Stomach smooth muscle (tissue), 2 donors: Measurements from ENCODE around the gene CLASRP.

Source experiments
- H3K27ac ChIP-seq: one replicate; pipeline ENCODE4 v1.7.0; 2013; ENCODE audit warnings: mild to moderate bottlenecking, low read length, inconsistent platforms
- H3K27me3 ChIP-seq, 2 donors: one replicate each; pipeline ENCODE4 v1.7.0; 2013; ENCODE audit warnings: low read length in 2 of 2; ENCODE audit not compliant: insufficient read depth in 2 of 2, control insufficient read depth in 1 of 2
- H3K36me3 ChIP-seq, 2 donors: one replicate each; pipeline ENCODE4 v1.7.0; 2013; ENCODE audit warnings: low read length in 2 of 2; ENCODE audit not compliant: control insufficient read depth in 2 of 2, insufficient read depth in 2 of 2
- H3K4me1 ChIP-seq: one replicate; pipeline ENCODE4 v1.7.0; 2013; ENCODE audit warnings: low read length; ENCODE audit not compliant: control insufficient read depth, insufficient read depth
- H3K4me3 ChIP-seq, 2 donors: one replicate each; pipeline ENCODE4 v1.7.0; 2013; ENCODE audit warnings: low read length in 2 of 2
- H3K9ac ChIP-seq, 2 donors: one replicate each; pipeline ENCODE4 v1.7.0; 2013; ENCODE audit warnings: low read length in 2 of 2, mild to moderate bottlenecking in 1 of 2
- H3K9me3 ChIP-seq, 2 donors: one replicate each; pipeline ENCODE4 v1.7.0; 2013; ENCODE audit warnings: low read length in 2 of 2; ENCODE audit not compliant: control insufficient read depth in 2 of 2
- donor health status: healthy.
- donor health status: Pancreatic carcinoma.

The CLASRP gene

DNA sequence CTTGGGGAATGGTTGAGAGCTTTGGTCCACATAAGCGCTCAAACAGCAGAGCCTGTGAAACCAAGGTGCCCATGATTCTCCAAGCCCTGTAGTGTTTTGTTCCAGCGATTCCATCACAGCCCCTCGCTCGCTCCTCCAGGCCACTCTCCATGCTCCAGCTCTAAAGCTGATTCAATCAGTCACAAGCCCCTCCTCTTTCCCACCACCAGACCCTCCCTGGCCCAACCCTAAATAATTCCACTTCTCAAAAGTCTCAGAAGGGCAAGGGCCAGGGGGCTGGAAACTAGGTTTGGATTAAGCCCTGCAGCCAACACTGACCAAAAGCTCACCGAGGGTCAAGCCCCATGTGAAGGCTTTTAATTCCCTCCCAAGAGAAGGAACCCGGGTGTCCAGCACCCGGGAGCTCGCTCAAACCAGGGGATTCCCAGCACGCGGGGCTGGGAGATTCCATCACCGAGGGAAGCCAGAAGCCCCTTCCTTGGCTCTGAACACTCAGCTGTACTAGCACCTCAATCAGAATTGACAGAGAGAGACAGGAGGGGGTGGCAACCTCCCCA is 36.0 kb downstream of the CLASRP start:
- H3K27ac ChIP-seq, result no peak overlapping the region

DNA sequence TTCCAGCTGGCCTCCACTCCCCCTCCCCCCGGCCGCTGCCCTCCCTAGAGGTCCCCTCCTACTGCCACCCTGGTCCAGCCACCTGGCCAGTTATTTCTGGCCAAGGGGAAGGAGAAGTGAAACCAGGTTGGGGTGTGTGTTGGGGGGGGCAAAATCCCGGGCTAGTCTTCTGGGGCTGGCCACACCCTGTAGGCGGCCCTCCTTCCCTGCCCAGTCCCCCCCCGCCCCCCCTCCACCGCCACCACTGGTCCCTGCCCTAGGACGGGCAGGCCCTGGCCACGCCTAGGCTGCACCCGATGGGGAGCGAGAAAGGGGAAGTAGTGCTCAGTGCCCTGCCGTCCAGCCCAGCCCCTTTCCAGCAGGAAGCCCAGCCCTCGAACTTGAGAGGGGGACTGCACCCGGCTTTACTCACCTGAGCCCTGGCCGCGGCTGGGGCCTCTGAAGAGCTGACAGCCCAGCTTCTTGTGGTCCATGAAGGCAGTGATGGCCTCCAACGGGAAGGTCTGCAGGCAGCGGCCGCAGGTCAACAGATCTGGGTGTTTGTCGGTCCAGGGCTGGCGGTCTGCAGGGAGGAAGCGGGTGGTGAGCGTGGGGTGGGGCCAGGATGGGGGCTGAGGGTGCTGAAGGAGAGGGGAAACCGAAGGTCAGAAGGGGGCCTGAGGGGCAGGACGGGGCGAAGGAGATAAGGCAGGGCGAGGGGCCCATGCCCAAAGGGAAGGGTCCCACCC is 36.6 kb downstream of the CLASRP start:
- H3K27ac ChIP-seq, result no peak overlapping the region
- H3K27me3 ChIP-seq, result no peaks in the 10 kb centered on the region
- H3K9me3 ChIP-seq, result no peaks in the 10 kb centered on the region
- H3K4me3 ChIP-seq, result peak overlapping the region in 1 of 2 donors; percentile 67
- peaks cover under 1 to 7% of the 10 kb centered on the region in 2 donors for H3K36me3 ChIP-seq
- H3K9ac ChIP-seq, result no peak overlapping the region
- peaks cover 27% of the 10 kb centered on the region for H3K4me1 ChIP-seq

More for the DNA sequence above, 36.0 kb downstream of the CLASRP start:
- H3K4me3 ChIP-seq, result no peak overlapping the region
- peaks cover 21% of the 10 kb centered on the region for H3K4me1 ChIP-seq
- no peaks in the 10 kb centered on the region for H3K27me3 ChIP-seq
- H3K9me3 ChIP-seq, result no peaks in the 10 kb centered on the region
- H3K36me3 ChIP-seq, result peaks cover 6 to 13% of the 10 kb centered on the region in 2 donors
- no peak overlapping the region for H3K9ac ChIP-seq

DNA sequence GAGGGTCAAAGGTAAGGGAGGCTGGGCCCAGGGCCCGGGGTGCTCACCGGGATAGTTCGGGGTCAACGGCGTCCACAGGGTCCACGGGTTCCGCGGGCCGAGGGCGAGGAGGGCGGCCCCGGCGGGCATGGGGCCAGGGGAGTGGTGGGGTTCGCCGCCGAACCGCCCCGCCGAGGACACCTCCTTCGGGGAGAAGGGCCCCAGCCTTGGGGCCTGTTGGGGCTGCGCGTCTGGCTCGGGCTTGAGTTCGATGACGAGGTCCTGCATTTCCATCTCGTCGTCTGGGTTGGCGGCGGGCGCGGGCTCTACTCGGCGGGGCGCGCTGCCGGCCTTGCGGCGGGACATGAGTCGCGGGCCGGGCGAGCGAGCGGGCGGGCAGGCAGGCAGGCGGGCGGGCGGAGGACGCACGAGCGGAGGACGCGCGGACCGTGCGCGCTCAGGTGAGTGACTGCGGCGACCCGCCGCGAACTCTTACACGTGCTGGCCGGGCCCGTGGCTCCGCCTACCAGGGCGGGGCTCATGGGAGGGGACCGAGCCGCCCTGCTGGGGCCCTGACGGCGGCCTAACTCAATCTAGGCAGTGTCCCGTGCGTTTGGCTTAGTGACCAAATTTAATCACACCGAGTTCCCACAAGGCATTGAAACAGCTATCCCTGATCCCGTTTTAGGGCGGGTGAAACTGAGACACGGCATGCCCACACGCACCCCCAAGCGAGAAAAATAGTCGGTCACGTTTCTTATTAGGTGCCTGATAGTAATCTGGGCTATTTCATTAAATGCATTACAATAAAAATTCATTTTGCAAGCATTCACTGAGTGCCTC is 37.4 kb downstream of the CLASRP start, which contains the start of gene ZNF296:
ZNF296 (minus strand) TSS at position 450 of the 822 bp plus-strand sequence; CDS start at position 345, 105 bp downstream.
- no peaks in the 10 kb centered on the region for H3K27me3 ChIP-seq
- peak within 1 kb of the TSS; percentile 57 to 67 for H3K4me3 ChIP-seq
- peak within 1 kb of the TSS; percentile 11 for H3K27ac ChIP-seq
- H3K9me3 ChIP-seq, result no peaks in the 10 kb centered on the region
- peaks cover 0 to 2% of the 10 kb centered on the region in 2 donors for H3K36me3 ChIP-seq
- peak within 1 kb of the TSS in 1 of 2 donors; percentile 46 for H3K9ac ChIP-seq
- peaks cover 30% of the 10 kb centered on the region for H3K4me1 ChIP-seq

DNA sequence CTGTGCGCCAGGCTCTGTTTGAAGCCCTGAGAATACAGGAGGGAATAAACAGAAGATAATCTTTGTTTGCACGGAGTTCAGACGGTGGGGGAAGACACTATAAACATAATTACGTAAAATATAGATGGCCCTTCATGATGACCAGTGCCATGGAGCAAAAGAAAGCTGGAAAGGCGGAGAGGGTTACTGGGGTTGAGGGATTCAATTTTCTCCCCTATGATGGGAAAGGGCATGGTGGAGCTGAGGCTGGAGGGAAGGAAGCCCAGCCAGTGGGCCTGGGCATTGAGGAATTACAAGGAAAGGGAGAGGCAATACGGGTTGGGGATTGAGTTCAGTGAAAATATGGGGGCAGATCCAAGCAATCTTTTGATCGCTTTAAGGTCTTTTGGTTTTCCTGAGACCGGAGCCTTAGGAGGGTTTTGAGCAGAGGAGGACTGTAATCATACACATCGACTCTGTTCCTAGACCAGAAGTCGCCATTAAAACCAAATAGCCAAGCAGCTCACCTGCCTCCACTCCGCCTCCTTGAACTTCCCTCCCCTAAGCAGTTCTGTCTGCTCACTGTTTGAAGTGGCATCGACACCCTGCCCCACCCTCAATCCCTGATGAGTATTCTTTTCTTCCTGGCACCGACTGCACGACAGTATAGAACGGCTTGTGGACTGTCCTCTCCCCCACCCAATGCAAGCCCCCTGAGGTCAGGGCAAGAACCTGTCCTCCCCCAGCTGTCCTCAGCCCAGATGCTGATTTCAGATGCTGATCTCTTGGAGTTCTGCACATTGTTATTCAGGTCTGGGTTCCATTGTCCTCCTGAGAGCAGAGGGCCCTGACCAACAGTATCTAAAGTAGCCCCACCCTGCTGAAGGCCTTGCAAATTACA is 38.2 kb downstream of the CLASRP start:
- Histone ChIP-seq H3K27ac (peak overlapping the region; percentile 11), H3K4me1 (peaks cover 30% of the 10 kb centered on the region), H3K27me3 (no peaks in the 10 kb centered on the region), H3K4me3 (peak overlapping the region; percentile 57 to 67), H3K9me3 (no peaks in the 10 kb centered on the region), H3K36me3 (peaks cover 3 to 4% of the 10 kb centered on the region in 2 donors), H3K9ac (peak overlapping the region in 1 of 2 donors; percentile 46)

DNA sequence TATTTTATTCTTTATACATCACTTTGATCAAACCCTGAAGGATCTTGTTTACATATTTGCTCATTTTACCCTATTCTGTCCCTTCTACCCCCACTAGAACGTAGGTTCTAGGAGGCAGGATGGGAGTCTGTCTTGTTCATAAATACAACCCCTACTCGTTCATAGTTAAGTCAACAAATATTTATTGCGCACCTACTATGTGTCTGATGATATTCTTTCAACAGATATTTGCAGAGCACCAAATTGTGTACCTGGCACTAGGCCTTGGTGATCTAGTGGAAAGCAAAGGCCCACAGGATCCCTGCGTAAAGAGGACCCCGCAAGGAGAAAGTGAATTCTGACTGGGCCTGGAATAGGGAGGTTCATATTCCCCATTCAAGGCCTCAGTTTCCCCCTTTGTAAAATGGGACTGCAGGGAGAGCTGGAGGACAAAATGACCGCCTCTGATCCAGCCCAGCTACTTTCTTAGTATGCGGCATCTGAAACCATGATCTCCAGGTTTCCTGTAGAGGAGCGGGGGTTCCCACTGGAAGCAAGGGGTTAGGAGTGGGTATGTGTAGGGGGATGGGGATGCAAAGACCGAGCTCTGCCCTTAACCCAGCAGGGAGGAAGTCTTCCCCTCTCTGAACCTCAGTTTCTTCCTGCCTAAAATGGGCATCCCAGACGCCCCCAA is 39.7 kb downstream of the CLASRP start:
- no peaks in the 10 kb centered on the region for H3K27me3 ChIP-seq
- H3K27ac ChIP-seq, result no peak overlapping the region
- peak overlapping the region; percentile 97 to 99 for H3K4me3 ChIP-seq
- H3K9me3 ChIP-seq, result no peaks in the 10 kb centered on the region
- peaks cover 3 to 8% of the 10 kb centered on the region in 2 donors for H3K36me3 ChIP-seq
- peak overlapping the region; percentile 36 to 96 for H3K9ac ChIP-seq
- peaks cover 30% of the 10 kb centered on the region for H3K4me1 ChIP-seq

DNA sequence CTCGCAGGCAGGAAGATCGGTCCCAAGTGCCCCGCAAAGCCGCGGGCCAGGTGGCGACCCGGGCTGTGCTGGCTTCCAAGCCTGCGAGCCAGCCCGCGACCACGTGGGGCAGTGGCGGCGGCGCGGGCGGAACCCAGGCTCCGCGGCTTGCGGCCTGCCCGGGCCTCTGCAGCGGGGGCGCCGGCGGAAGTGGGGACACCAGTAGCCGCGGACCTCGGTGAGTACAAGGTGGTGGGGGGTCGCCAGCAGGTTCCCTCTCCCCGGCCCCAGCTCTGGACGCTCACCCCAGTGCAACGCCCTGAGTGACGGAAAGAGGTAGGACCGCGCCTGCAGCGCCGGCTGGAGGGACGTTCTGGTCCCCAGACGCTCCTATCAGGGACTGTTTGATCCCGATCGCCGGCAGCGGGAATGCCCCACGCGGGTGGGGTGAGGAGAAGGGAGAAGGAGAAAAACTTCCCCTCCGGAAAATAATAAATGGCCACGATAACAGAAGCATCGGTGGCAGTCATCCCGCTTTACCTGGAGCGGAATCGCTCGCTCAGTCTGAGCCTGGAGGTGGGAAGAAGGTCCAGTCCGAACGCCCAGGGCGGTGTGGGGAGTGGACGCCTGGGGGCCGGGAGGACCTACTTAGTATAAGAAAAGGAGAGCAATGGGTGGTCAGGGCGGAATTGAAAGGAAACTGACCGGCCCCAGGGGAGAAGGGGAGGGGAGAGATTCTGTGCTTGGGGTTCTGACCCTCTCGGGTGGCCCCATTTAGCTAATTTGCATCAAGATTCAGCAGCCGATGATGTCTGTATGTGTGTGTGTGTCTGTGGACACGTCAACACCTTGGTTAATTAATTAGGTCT is 40.4 kb downstream of the CLASRP start, which contains the start of gene GEMIN7:
GEMIN7 (plus strand) TSS at position 198 of the 848 bp plus-strand sequence. CDS start 10,855 bp downstream, outside the sequence.
- peaks cover 30% of the 10 kb centered on the region for H3K4me1 ChIP-seq

DNA sequence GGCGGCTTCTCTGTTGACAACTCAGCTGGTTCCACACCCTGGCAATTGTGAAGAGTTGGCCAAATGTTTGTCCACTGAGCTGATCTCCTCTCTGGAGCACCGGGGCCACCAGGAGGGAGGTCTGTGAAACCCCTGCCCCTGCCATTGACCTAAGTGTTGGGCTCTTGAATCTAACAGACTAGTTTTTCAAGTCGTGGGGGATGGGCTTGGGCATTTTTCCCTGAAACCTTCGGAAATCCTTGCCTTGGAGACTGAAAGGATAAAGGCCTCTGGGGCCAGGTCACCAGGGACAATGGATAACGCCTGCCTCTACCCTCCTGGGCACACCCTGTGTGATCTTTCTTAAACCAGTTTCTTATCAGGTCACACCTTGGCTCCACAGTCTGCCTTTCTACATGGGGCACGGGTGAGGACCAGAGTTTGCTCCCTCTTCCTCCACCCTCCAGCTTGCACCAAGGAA is 41.1 kb downstream of the CLASRP start:
- Histone ChIP-seq H3K27me3 (no peaks in the 10 kb centered on the region), H3K36me3 (peaks cover 3 to 8% of the 10 kb centered on the region in 2 donors), H3K4me1 (peaks cover 30% of the 10 kb centered on the region), H3K27ac (no peak overlapping the region), H3K4me3 (peak overlapping the region; percentile 97 to 99), H3K9ac (peak overlapping the region; percentile 92 to 96), H3K9me3 (no peaks in the 10 kb centered on the region)

More for the DNA sequence above, 40.4 kb downstream of the CLASRP start, which contains the start of gene GEMIN7:
- no peaks in the 10 kb centered on the region for H3K9me3 ChIP-seq
- H3K9ac ChIP-seq, result peak within 1 kb of the TSS; percentile 92 to 96
- peak within 1 kb of the TSS; percentile 97 to 99 for H3K4me3 ChIP-seq
- H3K27ac ChIP-seq, result peak within 1 kb of the TSS; percentile 49
- peaks cover 3 to 8% of the 10 kb centered on the region in 2 donors for H3K36me3 ChIP-seq
- H3K27me3 ChIP-seq, result no peaks in the 10 kb centered on the region

DNA sequence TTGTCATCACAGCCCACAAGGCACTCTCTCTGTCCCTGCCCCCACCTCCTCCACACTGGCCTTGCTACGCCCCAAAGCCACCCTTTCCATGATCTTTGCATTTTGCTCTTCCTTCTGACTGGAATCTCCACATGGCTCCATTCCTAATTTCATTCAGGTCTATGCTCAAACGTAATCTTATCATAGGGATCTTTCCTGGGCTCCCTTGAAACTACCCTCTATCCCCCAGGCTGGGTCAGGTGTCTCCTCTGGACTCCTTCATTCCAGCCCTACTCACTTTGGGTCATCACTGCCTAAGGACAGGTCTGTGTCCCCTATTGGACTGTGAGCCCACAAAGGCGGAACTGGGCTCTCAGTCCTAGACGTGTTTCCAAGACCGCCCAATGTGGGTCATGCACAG is 43.3 kb downstream of the CLASRP start:
- H3K4me1 ChIP-seq, result peaks cover 18% of the 10 kb centered on the region
- H3K4me3 ChIP-seq, result no peak overlapping the region
- peaks cover 9 to 13% of the 10 kb centered on the region in 2 donors for H3K36me3 ChIP-seq
- H3K27ac ChIP-seq, result no peak overlapping the region
- no peak overlapping the region for H3K9ac ChIP-seq
- H3K9me3 ChIP-seq, result no peaks in the 10 kb centered on the region
- no peaks in the 10 kb centered on the region for H3K27me3 ChIP-seq

DNA sequence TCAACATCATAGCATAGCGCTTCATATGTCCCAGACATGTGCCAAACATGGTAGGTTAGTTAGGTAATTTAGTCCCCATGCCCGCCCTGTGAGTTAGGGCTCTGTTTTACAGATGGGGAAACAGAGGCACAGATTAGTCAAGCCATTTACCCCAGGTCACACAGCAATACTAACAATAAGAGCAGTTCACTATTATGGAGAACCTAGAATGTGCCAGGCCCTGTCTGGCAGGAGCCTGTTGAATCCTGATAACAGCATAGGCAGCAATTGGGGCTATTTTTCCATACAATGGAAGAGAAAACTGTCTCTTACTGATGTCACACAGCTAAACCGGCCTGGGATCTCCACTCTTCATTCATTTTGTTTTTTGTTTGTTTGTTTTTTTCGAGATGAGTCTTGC is 47.6 kb downstream of the CLASRP start:
- Histone ChIP-seq H3K9me3 (no peaks in the 10 kb centered on the region), H3K9ac (no peak overlapping the region), H3K4me1 (peaks cover 8% of the 10 kb centered on the region), H3K4me3 (no peak overlapping the region), H3K36me3 (peaks cover 11 to 15% of the 10 kb centered on the region in 2 donors), H3K27ac (no peak overlapping the region), H3K27me3 (no peaks in the 10 kb centered on the region)
